Right cardiac atrium (tissue), 5 donors: ENCODE results near the gene ZNF280A. TPM values are rescaled to one million over a fixed set of nuclear protein-coding genes. Genes with fewer than 3 reads are reported as not detected.

ENCODE experiments used
- ATAC-seq, 2 donors: fragments of 200-7000 bp; cut with Tn5 transposase; one replicate each; pipeline versions ENCODE4 v1.8.0 to v1.9.1; 2020; ENCODE audit warnings: moderate library complexity in 2 of 2, mild to moderate bottlenecking in 1 of 2
- DNase-seq, 3 donors: peaks; one replicate each; pipeline ENCODE4 v3.0.0-alpha.2; 2020
- H3K27ac ChIP-seq: one replicate; pipeline ENCODE4 v1.5.1; 2013; ENCODE audit warnings: mild to moderate bottlenecking, low read length, control low read depth, moderate library complexity
- H3K27me3 ChIP-seq: one replicate; pipeline ENCODE4 v1.6.1; 2013; ENCODE audit not compliant: control insufficient read depth, insufficient read depth
- H3K4me1 ChIP-seq: one replicate; pipeline ENCODE4 v1.6.1; 2013; ENCODE audit warnings: low read length; ENCODE audit not compliant: control insufficient read depth, insufficient read depth
- H3K4me3 ChIP-seq: one replicate; pipeline ENCODE4 v1.5.1; 2013; ENCODE audit warnings: low read length, control low read depth
- H3K9me3 ChIP-seq: one replicate; pipeline ENCODE4 v1.6.1; 2013; ENCODE audit warnings: low read length; ENCODE audit not compliant: control insufficient read depth
- WGBS: extraction: QIAGEN DNeasy Blood & Tissue Kit; methylation state at CpG from one replicate; pipeline ENCODE4 v1.1.7; 2013; 5-methylcytosine and 5-hydroxymethylcytosine counted together
- intact Hi-C, 4 donors: fragments of 100-400 bp; cut with DNase I; formaldehyde crosslinking; loops; one replicate each; pipeline versions ENCODE4 v1.11.0 to v1.14.0; 2022 to 2023
- polyA plus RNA-seq: library from polyadenylated mRNA; stranded (reverse); fragments of 200-250 nt; gene quantifications from one replicate; pipeline ENCODE4 v1.2.3, GENCODE V29; 2013
- total RNA-seq, 4 donors: library from RNA; stranded (reverse); fragmentation: NEBNext Ultra II Directional; extraction: Animal tissue kit (Norgen Biotek cat#: 25700); gene quantifications; one replicate each; pipeline ENCODE4 v1.2.1, GENCODE V29; 2021
- donor health status: healthy with polysubstance abuse.
- donor health status: DM: no; HTN: yes; CAD: no.
- donor health status: DM: no; HTN: no; CAD: no.
- donor health status: DM: no; HTN: yes; CAD: no; lungs with severe emphysema.
- donor health status: DM: yes; HTN: yes; CAD: no.

Gene ZNF280A
- total and polyA plus RNA-seq, 5 donors: not detected

GRCh38 chr22:22553735-22554586, 33.9 kb upstream of the ZNF280A start:
- ATAC-seq: no peak

GRCh38 chr22:22553141-22553540, 33.1 kb upstream of the ZNF280A start:
- H3K27ac ChIP-seq: no peak overlapping the region
- H3K4me3 ChIP-seq: no peak overlapping the region
- no peaks in the 10 kb centered on the region for H3K27me3 ChIP-seq
- no peaks in the 10 kb centered on the region for H3K4me1 ChIP-seq
- WGBS: 93% methylated on average over 1 of the region's 1 CpG
- no peaks in the 10 kb centered on the region for H3K9me3 ChIP-seq
- ATAC-seq: no peak
- no peak for DNase-seq
- intact Hi-C loops: no loop called here

More at GRCh38 chr22:22553735-22554586, 33.9 kb upstream of the ZNF280A start:
- intact Hi-C loops: no loop called here
- H3K4me1 ChIP-seq: no peaks in the 10 kb centered on the region
- H3K27ac ChIP-seq: no peak overlapping the region
- WGBS: 50% methylated on average over 8 of the region's 8 CpGs
- H3K27me3 ChIP-seq: no peaks in the 10 kb centered on the region
- no peak overlapping the region for H3K4me3 ChIP-seq
- DNase-seq: no peak
- no peaks in the 10 kb centered on the region for H3K9me3 ChIP-seq

- H3K27me3 ChIP-seq: no peaks in the 10 kb centered on the region
- DNase-seq: no peak
- no peak overlapping the region for H3K27ac ChIP-seq
- no peak for ATAC-seq
- no peak overlapping the region for H3K4me3 ChIP-seq
- 51% methylated on average over 4 of the region's 4 CpGs for WGBS
- no peaks in the 10 kb centered on the region for H3K4me1 ChIP-seq
- intact Hi-C loops: no loop called here
- H3K9me3 ChIP-seq: no peaks in the 10 kb centered on the region
Measured at GRCh38 chr22:22552630-22553029, 32.6 kb upstream of the ZNF280A start.

- Histone ChIP-seq H3K4me3 (no peak overlapping the region), H3K4me1 (no peaks in the 10 kb centered on the region), H3K27ac (no peak overlapping the region), H3K27me3 (no peaks in the 10 kb centered on the region), H3K9me3 (no peaks in the 10 kb centered on the region)
- DNase-seq: no peak
- intact Hi-C loops: no loop called here
- ATAC-seq: no peak
- WGBS: 81% methylated on average over 8 of the region's 8 CpGs
Measured at GRCh38 chr22:22550789-22551434, 30.8 kb upstream of the ZNF280A start.

- intact Hi-C loops: loop anchor here in 1 of 4 donors (5.0 kb wide), 1 partner anchor 172 kb away; no protein-coding TSS in a partner anchor
- no peak overlapping the region for H3K4me3 ChIP-seq
- 60% methylated on average over 1 of the region's 1 CpG for WGBS
Measured at GRCh38 chr22:22548910-22549309, 28.8 kb upstream of the ZNF280A start.

GRCh38 chr22:22548317-22548716, 28.2 kb upstream of the ZNF280A start:
- Histone ChIP-seq H3K27me3 (no peaks in the 10 kb centered on the region), H3K4me3 (no peak overlapping the region), H3K27ac (no peak overlapping the region), H3K9me3 (no peaks in the 10 kb centered on the region), H3K4me1 (no peaks in the 10 kb centered on the region)
- ATAC-seq (no peak), DNase-seq (no peak)
- intact Hi-C loops: loop anchor here in 1 of 4 donors (5.0 kb wide), 1 partner anchor 171 kb away; no protein-coding TSS in a partner anchor
- WGBS: 71% methylated on average over 9 of the region's 9 CpGs

More at GRCh38 chr22:22548910-22549309, 28.8 kb upstream of the ZNF280A start:
- ATAC-seq (no peak), DNase-seq (no peak)
- Histone ChIP-seq H3K4me1 (no peaks in the 10 kb centered on the region), H3K27me3 (no peaks in the 10 kb centered on the region), H3K27ac (no peak overlapping the region), H3K9me3 (no peaks in the 10 kb centered on the region)

GRCh38 chr22:22547692-22548300, 27.7 kb upstream of the ZNF280A start:
- ATAC-seq: no peak
- Histone ChIP-seq H3K4me1 (no peaks in the 10 kb centered on the region), H3K9me3 (no peaks in the 10 kb centered on the region), H3K4me3 (no peak overlapping the region), H3K27me3 (no peaks in the 10 kb centered on the region), H3K27ac (no peak overlapping the region)
- DNase-seq: no peak
- intact Hi-C loops: loop anchor here in 1 of 4 donors (5.0 kb wide), 1 partner anchor 170 kb away; no protein-coding TSS in a partner anchor
- WGBS: 38% methylated on average over 3 of the region's 3 CpGs

GRCh38 chr22:22547226-22547625, 27.2 kb upstream of the ZNF280A start:
- no peak overlapping the region for H3K27ac ChIP-seq
- no peaks in the 10 kb centered on the region for H3K4me1 ChIP-seq
- no peak for ATAC-seq
- intact Hi-C loops: loop anchor here in 1 of 4 donors (5.0 kb wide), 1 partner anchor 170 kb away; no protein-coding TSS in a partner anchor
- H3K4me3 ChIP-seq: no peak overlapping the region
- no peaks in the 10 kb centered on the region for H3K9me3 ChIP-seq
- H3K27me3 ChIP-seq: no peaks in the 10 kb centered on the region
- 85% methylated on average over 3 of the region's 3 CpGs for WGBS
- no peak for DNase-seq

GRCh38 chr22:22546490-22546889, 26.4 kb upstream of the ZNF280A start:
- peak in 1 of 3 donors; percentile 60 for DNase-seq
- 49% methylated on average over 5 of the region's 5 CpGs for WGBS
- no peaks in the 10 kb centered on the region for H3K9me3 ChIP-seq
- no peaks in the 10 kb centered on the region for H3K4me1 ChIP-seq
- intact Hi-C loops: loop anchor here in 1 of 4 donors (5.0 kb wide), 1 partner anchor 169 kb away; no protein-coding TSS in a partner anchor
- H3K4me3 ChIP-seq: no peak overlapping the region
- no peak overlapping the region for H3K27ac ChIP-seq
- no peak for ATAC-seq
- no peaks in the 10 kb centered on the region for H3K27me3 ChIP-seq

GRCh38 chr22:22545084-22545483, 25.0 kb upstream of the ZNF280A start:
- Histone ChIP-seq H3K9me3 (no peaks in the 10 kb centered on the region), H3K27me3 (no peaks in the 10 kb centered on the region), H3K4me1 (no peaks in the 10 kb centered on the region), H3K4me3 (no peak overlapping the region), H3K27ac (no peak overlapping the region)
- intact Hi-C loops: loop anchor here in 1 of 4 donors (5.0 kb wide), 1 partner anchor 168 kb away; no protein-coding TSS in a partner anchor
- WGBS: 87% methylated on average over 2 of the region's 2 CpGs
- ATAC-seq: no peak
- DNase-seq: no peak
